GM19372 (cell line): ENCODE data around the gene TMEM81.

Source experiments
- ATAC-seq: cut with Tn5 transposase; IDR thresholded peaks from one replicate; pipeline ENCODE4 v1.9.1; 2021; ENCODE audit warnings: mild to moderate bottlenecking, low read depth, moderate library complexity; ENCODE audit not compliant: unreplicated experiment

TMEM81 gene

GRCh38 chr1:205041001-205041715 is 43.1 kb downstream of the TMEM81 start:
- ATAC-seq = no peak

GRCh38 chr1:205038132-205038786 is 46.0 kb downstream of the TMEM81 start:
- ATAC-seq = no peak

GRCh38 chr1:205037539-205037938 is 46.7 kb downstream of the TMEM81 start:
- ATAC-seq = no peak
